ENCODE results near the gene AP5Z1.

DNA sequence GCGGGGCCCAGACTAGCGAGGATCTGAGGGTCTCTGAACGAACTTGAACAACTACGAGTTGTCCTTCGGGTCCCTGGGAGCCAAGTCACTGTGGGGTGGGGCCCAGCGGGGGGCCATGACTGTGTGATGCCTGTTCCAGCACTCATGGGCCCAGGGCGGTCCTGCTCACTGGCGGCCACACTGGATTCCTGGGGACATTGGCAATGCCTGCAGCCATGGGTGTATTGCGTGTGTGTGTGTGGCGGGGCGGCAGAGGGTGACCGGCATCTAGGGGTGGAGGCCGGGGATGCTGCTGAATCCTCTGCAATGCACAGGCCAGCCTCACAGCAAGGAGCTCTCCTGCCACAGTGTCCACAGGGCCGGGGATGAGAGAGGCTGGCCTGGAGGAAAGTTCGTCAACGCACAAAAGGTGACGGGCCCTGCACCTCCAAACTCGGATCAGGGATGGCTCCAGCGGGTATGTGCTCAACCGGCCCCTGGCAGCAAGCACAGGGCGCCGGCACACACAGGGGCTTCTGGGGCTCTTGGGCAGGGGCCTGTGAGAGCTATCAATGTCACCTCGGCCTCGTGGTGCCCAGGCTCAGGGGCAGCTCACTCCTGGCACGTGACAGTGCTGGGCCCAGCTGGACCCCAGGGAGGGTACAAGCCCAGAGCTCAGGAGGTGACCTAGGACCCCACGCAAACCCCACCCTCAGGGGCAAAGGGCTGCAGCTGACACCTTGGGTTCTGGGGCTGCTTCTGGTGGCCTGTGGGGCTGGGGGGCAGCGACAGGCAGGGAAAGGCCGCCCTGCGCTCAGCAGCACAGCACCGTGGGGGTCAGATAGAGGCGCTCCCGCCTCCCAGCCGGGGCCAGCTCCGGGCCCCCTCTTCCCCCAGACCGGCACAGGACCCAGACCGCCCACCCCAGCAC lies 58.5 kb downstream of the AP5Z1 start:
- TF ChIP-seq EZH2 (IDR thresholded peaks at IDR 0.05) (no peak), POLR2AphosphoS5 (IDR thresholded peaks at IDR 0.05; ENCODE audit: borderline replicate concordance, low read depth, low read length) (no peak)

Data from SK-N-MC (cell line).